ENCODE results near the gene MAT1A.

DNA sequence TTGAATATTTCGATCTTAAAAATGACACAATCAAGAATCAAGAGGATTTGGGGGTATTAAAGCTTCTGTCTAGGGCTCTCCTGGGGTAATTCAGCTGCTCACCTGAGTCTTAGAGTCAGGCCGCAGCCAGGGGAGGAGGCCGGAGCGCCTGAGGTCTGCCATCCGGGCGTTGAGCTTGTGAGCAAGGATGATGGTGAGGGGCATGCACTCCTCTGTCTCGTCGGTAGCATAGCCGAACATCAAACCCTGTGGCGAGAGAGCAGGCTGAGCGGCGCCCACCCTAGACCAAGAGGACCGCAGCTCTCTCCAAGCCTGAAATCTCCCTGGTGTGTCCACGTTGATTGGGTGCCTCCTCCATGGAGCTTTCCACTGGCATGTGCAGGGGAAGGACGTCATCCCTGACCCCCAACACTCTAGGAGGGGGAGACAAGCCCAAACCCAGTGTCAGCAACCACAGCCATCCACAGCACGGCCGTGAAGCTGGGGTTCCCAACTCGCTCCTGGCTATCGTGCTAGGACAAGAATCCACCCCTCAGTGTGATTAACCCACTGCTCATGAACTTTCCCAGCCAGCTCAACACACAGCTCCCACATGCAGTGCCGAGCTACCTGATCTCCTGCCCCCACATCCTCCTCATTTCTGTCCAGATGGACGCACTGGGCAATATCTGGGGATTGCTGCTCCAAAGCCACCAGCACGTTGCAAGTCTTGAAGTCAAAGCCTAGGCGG is 9.2 kb downstream of the MAT1A start:
- TF ChIP-seq, protein P1, sequence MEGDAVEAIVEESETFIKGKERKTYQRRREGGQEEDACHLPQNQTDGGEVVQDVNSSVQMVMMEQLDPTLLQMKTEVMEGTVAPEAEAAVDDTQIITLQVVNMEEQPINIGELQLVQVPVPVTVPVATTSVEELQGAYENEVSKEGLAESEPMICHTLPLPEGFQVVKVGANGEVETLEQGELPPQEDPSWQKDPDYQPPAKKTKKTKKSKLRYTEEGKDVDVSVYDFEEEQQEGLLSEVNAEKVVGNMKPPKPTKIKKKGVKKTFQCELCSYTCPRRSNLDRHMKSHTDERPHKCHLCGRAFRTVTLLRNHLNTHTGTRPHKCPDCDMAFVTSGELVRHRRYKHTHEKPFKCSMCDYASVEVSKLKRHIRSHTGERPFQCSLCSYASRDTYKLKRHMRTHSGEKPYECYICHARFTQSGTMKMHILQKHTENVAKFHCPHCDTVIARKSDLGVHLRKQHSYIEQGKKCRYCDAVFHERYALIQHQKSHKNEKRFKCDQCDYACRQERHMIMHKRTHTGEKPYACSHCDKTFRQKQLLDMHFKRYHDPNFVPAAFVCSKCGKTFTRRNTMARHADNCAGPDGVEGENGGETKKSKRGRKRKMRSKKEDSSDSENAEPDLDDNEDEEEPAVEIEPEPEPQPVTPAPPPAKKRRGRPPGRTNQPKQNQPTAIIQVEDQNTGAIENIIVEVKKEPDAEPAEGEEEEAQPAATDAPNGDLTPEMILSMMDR (IDR thresholded peaks at IDR 0.05): no peak
- TF ChIP-seq POLR2A (IDR thresholded peaks at IDR 0.05): no peak
